DND-41 (cell line): ENCODE measurements around the gene PAPOLA.

ENCODE experiments used
- EZH2 ChIP-seq: IDR thresholded peaks from 3 replicates; pipeline ENCODE4 v1.6.1; 2012; ENCODE audit warnings: borderline replicate concordance, low read depth, mild to moderate bottlenecking, moderate library complexity, low read length, inconsistent platforms; ENCODE audit not compliant: severe bottlenecking
- TF ChIP-seq, protein P1 (sequence below): IDR thresholded peaks from 2 replicates; pipeline ENCODE4 v1.5.1; 2012; ENCODE audit warnings: borderline replicate concordance, low read length, moderate library complexity, mild to moderate bottlenecking; ENCODE audit not compliant: poor library complexity, severe bottlenecking; ENCODE audit errors: extremely low read depth

DNA sequence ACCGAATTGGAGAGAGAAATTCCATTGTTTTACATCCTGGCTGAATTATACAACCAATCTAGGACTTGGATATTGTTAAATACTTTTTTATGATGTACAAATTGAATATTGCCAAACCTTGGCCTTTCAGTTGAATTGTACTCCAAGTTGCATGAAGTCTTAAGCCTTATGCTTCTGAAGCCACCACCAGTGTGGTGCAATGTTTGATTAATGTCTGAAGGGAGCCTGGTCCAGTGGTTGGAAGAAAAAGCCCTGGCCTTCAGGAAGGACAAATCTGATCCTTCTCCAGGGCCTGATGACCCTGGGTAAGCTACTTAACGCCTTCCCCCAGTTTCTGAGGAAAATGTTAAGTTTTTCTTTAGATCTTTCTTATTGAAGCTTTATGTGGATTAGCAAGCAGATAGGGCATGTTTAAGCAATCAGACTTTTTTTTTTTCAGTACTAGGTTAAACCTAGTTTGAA is 72.0 kb downstream of the PAPOLA start:
- TF ChIP-seq EZH2: no peak
- TF ChIP-seq, protein P1, sequence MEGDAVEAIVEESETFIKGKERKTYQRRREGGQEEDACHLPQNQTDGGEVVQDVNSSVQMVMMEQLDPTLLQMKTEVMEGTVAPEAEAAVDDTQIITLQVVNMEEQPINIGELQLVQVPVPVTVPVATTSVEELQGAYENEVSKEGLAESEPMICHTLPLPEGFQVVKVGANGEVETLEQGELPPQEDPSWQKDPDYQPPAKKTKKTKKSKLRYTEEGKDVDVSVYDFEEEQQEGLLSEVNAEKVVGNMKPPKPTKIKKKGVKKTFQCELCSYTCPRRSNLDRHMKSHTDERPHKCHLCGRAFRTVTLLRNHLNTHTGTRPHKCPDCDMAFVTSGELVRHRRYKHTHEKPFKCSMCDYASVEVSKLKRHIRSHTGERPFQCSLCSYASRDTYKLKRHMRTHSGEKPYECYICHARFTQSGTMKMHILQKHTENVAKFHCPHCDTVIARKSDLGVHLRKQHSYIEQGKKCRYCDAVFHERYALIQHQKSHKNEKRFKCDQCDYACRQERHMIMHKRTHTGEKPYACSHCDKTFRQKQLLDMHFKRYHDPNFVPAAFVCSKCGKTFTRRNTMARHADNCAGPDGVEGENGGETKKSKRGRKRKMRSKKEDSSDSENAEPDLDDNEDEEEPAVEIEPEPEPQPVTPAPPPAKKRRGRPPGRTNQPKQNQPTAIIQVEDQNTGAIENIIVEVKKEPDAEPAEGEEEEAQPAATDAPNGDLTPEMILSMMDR: no peak
